HG03159 (cell line): Measurements from ENCODE around the gene ITPR1.
"Not testable (repeated sequence)": the region's sequence is repeated elsewhere in the genome, so short reads cannot be mapped to it uniquely, and the experiment has no call there.

Experiments
- ATAC-seq: cut with Tn5 transposase; IDR thresholded peaks from one replicate; pipeline ENCODE4 v1.9.1; 2021; ENCODE audit warnings: mild to moderate bottlenecking, moderate library complexity; ENCODE audit not compliant: unreplicated experiment

ITPR1 gene

GRCh38 chr3:4588466-4588865, 95.3 kb downstream of the ITPR1 start:
- no peak for ATAC-seq

GRCh38 chr3:4589475-4590097, 96.4 kb downstream of the ITPR1 start:
- no peak for ATAC-seq

GRCh38 chr3:4590849-4591248, 97.7 kb downstream of the ITPR1 start:
- ATAC-seq, result not testable (repeated sequence)

GRCh38 chr3:4591669-4592068, 98.5 kb downstream of the ITPR1 start:
- no peak for ATAC-seq

GRCh38 chr3:4593014-4593413, 99.9 kb downstream of the ITPR1 start:
- ATAC-seq, result no peak

- ATAC-seq, result no peak
These were observed 102.6 kb downstream of the ITPR1 start for GRCh38 chr3:4595710-4596113.

GRCh38 chr3:4596612-4597011, 103.5 kb downstream of the ITPR1 start:
- no peak for ATAC-seq

- ATAC-seq, result no peak
These were observed 104.2 kb downstream of the ITPR1 start for GRCh38 chr3:4597208-4597985.

- ATAC-seq, result not testable (repeated sequence)
These were observed 105.1 kb downstream of the ITPR1 start for GRCh38 chr3:4598232-4598631.

- ATAC-seq, result no peak
These were observed 106.5 kb downstream of the ITPR1 start for GRCh38 chr3:4599612-4600011.

GRCh38 chr3:4600493-4600892, 107.3 kb downstream of the ITPR1 start:
- ATAC-seq, result no peak

- no peak for ATAC-seq
These were observed 108.7 kb downstream of the ITPR1 start for GRCh38 chr3:4601892-4602291.

GRCh38 chr3:4604693-4605092, 111.5 kb downstream of the ITPR1 start:
- ATAC-seq, result no peak

- no peak for ATAC-seq
These were observed 113.8 kb downstream of the ITPR1 start for GRCh38 chr3:4606911-4607310.

GRCh38 chr3:4613366-4613765, 120.2 kb downstream of the ITPR1 start:
- ATAC-seq, result no peak

GRCh38 chr3:4614070-4614469, 120.9 kb downstream of the ITPR1 start:
- ATAC-seq, result no peak

- ATAC-seq, result no peak
These were observed 121.8 kb downstream of the ITPR1 start for GRCh38 chr3:4614927-4615326.

GRCh38 chr3:4615750-4616149, 122.6 kb downstream of the ITPR1 start:
- ATAC-seq, result no peak

- ATAC-seq, result no peak
These were observed 130.4 kb downstream of the ITPR1 start for GRCh38 chr3:4623421-4623999.

GRCh38 chr3:4627651-4628375, 134.7 kb downstream of the ITPR1 start:
- ATAC-seq, result no peak
